ENCODE data around the gene RABGAP1L.

- TF ChIP-seq POLR2A (IDR thresholded peaks at IDR 0.05) (no peak), CTCF (IDR thresholded peaks at IDR 0.05) (no peak)
These were observed 248.3 kb downstream of the RABGAP1L start for GRCh38 chr1:174407665-174408064.

All from thyroid gland (tissue), 4 donors.